GM19099 (cell line): ENCODE results near the gene EREG.

Source experiments
- POLR2A ChIP-seq: IDR thresholded peaks from 3 replicates; pipeline ENCODE4 v1.6.1; 2011; ENCODE audit warnings: low read depth; ENCODE audit not compliant: insufficient read length; ENCODE audit errors: extremely low read depth

The EREG gene

GRCh38 chr4:74431113-74431826, 66.3 kb downstream of the EREG start:
- no peak for TF ChIP-seq POLR2A

DNA sequence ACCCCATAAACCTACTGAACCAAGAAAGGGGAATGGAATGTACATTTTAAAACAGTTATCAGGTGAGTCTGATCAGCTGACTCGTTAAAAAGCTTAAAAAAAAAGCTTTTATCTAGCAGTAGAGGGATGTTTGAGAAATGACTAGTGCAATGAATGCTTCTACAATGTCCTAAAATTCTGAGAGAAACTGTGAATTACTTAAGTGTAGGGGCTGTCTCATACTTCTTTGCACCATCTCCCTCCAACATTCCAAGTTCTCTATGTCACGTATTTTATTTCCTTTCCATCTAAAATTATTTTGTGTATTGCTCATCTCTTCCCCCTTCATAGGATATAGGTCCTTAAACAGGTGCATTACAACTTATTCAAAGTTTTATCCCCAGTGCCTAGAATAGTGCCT, 68.1 kb downstream of the EREG start:
- TF ChIP-seq POLR2A, result no peak

- TF ChIP-seq POLR2A, result no peak
Measured at GRCh38 chr4:74433541-74434172, 68.7 kb downstream of the EREG start.

- no peak for TF ChIP-seq POLR2A
Measured at GRCh38 chr4:74435296-74435695, 70.4 kb downstream of the EREG start.

- no peak for TF ChIP-seq POLR2A
Measured at GRCh38 chr4:74437866-74438265, 72.9 kb downstream of the EREG start.
